GM20000 (cell line): ENCODE results near the gene LURAP1L.

Source experiments
- DNase-seq: peaks from one replicate; pipeline ENCODE4 v3.0.0; 2012; ENCODE audit warnings: low spot score
- CTCF ChIP-seq: IDR thresholded peaks from 2 replicates; pipeline ENCODE4 v1.5.1; 2012; ENCODE audit warnings: mild to moderate bottlenecking, control low read depth; ENCODE audit errors: extremely low read depth, missing control alignments

Gene LURAP1L

GRCh38 chr9:12797037-12797436 lies 22.2 kb downstream of the LURAP1L start:
- no peak for TF ChIP-seq CTCF
- no peak for DNase-seq

- no peak for DNase-seq
- no peak for TF ChIP-seq CTCF
These were observed 23.4 kb downstream of the LURAP1L start for GRCh38 chr9:12798066-12798770.

- no peak for TF ChIP-seq CTCF
- DNase-seq, result no peak
These were observed 26.4 kb downstream of the LURAP1L start for GRCh38 chr9:12801187-12801586.

GRCh38 chr9:12801663-12802062 lies 26.8 kb downstream of the LURAP1L start:
- no peak for TF ChIP-seq CTCF

GRCh38 chr9:12802093-12802492 lies 27.3 kb downstream of the LURAP1L start:
- DNase-seq, result no peak
- no peak for TF ChIP-seq CTCF

More at GRCh38 chr9:12801663-12802062, 26.8 kb downstream of the LURAP1L start:
- DNase-seq, result no peak

GRCh38 chr9:12808569-12808968 lies 33.7 kb downstream of the LURAP1L start:
- DNase-seq, result no peak
- TF ChIP-seq CTCF, result no peak

- no peak for TF ChIP-seq CTCF
These were observed 34.9 kb downstream of the LURAP1L start for GRCh38 chr9:12809720-12810119.

More at GRCh38 chr9:12809720-12810119, 34.9 kb downstream of the LURAP1L start:
- no peak for DNase-seq
